ENCODE measurements around the gene HHIP.

Gene HHIP

DNA sequence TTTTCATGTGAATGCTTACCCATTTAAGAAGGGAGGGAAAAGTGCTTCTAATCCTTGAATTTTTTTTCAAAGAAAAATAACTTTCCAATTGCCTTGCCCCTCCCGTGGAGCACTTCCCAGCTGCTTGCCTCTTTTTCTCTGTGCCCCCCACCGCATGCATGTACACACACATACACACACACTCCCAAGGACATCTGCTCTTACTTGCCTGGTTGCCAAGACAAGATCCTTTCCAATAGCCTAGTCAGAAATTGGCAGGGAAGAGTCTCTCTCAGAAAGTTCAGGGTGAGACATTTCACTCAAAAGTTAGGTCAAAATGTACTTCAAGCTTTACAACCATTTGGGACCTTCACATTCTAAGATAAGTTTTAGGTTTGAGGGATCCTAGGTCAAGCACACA is 10.9 kb downstream of the HHIP start:
- DNase-seq (ENCODE audit: low read depth in 2 of 2), result no peak

DNA sequence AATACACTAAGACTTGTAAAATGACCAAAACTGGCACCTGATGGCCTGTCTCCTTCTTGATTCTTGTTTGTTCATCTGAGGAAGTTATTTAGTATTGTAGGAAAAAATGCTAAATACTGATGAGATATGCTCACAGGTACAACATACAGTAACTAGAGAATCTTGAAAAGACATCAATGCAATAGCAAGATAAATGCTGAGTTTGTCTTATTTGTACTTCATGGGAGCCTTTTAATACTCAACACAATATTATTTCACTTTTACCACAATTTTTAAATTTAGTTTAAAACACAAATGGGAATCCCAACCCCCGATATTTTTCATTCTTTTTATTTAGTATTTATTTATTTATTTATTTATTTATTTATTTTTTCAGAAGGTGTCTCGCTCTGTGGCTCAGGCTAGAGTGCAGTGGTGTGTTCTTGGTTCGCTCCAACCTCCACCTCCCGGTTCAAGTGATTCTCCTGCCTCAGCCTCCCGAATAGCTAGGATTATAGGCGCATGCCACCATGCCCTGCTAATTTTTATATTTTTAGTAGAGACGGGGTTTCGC is 12.1 kb downstream of the HHIP start:
- no peak for DNase-seq (ENCODE audit: low read depth in 2 of 2)

DNA sequence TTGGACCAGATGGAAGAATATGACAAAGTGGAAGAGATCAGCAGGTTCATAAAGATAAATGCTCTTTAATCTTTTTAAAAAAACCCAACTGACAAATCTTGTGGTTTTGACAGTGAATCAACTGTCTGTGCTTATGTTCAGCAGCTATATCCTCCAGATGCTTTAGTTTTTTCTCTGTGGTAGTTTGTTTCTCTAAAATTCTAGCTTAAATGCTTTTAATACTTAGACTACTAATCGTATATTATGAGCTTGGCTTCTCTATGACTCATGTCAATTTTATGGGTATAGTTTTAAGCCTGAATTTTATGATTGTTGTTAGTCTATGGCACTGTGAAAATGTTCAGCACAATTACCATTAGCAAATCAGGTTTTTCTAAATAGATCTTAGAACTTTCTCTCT is 12.9 kb downstream of the HHIP start:
- DNase-seq (ENCODE audit: low read depth in 2 of 2), result no peak

DNA sequence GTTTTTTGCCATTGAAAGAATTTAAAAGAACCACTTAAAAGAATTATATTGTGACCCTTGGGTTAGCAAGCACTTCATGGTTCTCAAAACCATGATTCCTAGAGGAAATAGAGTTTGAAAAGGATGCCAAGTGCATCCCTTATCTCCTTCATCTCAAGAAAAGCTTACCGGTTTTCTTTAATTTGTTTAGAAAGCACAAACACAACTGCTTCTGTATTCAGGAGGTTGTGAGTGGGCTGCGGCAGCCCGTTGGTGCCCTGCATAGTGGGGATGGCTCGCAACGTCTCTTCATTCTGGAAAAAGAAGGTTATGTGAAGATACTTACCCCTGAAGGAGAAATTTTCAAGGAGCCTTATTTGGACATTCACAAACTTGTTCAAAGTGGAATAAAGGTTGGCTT is 13.5 kb downstream of the HHIP start:
- DNase-seq (ENCODE audit: low read depth in 2 of 2), result no peak

DNA sequence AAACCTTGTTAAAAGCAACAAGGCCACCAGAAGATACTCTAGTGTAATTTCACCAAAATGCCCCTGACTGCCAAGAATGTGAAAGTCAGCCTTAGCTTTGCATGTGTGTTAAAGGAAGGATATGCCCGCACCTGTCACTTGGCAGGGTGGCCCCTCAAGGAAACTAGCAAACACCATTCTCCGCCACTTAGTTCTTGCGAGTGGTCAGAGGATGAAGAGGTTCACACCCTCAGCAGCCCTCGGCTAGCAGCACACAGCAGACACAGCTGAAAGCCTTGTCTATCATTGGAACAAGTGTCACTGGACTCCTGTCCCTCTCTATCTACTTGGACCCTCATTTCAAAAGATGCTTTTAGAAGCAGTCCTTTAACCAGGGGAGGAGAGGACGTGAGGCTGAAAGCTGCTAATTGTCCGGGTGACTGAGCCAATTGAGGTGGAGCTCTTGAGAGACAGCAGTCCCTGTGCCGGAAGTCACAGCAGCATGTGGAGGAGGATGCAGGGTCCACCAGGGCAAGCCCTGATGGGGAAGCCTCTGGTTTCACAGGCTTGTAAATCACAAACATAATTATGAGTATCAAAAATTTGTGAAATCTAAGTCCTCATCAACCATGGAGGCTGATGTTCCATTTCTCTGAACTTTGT is 18.0 kb downstream of the HHIP start:
- DNase-seq (ENCODE audit: low read depth in 2 of 2), result no peak

DNA sequence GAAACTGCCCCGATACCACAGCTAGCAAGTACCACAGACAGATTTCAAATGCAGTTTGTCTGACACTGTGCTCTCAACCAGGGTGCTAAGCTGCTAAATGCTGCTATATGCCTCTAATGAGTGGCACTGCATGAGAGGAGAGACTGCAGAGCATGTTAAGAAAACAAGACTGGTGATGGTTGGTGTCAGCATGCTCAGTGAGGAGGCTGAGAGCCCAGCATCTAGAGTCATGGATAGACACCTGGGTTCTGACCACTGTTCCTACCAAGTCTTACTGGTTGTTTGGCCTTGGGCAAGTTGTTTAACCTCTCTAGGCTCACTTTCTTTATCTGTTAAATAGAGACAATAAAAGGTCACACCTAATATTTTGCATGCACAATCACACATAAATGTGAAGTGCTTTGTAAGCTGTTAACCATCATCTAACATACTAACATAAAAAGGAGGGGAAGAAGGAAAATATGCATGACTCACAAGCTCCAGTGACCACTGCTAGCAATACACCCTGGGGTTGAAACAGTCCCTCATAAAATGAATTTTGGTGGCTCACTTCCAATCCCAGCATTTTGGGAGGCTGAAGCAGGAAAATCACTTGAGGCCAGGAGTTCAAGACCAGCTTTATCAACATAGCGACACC is 20.7 kb downstream of the HHIP start:
- no peak for DNase-seq (ENCODE audit: low read depth in 2 of 2)

DNA sequence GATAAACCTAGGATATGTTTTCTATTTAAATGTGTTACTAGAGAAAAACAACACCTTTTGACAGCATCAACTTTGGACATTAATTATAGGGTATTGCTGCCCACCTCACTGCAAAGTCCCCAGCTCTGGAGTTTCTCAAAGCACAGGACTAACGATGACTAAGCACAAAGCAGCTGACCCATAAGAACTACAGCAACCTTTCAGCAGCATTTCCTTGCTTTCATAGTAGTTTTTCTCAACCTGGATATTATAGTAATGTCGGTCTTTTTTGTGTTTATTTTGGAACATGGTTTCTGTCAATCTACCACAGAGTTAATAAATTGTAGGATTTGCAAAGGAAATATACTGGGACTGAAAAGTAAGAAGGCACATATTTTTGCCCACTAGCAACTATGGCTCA is 21.5 kb downstream of the HHIP start:
- no peak for DNase-seq (ENCODE audit: low read depth in 2 of 2)

DNA sequence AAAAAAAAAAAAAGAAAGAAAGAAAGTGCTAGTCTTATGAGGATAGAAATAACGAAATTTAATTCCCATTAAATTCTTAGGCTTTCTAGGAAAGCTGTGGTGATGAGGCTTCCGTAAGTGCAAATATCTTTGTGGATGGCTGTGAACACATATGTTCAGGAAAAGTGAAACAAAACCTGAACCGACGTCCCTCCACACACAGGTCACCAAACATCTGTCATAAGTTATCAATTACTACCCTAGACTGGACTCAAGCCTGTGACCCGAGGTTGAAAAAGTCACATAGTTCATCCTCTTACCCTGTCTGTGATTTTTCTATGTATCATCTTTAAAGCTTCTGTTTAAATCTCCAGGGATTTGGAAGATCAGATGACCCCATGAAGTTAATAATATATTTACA is 24.8 kb downstream of the HHIP start:
- no peak for DNase-seq (ENCODE audit: low read depth in 2 of 2)

DNA sequence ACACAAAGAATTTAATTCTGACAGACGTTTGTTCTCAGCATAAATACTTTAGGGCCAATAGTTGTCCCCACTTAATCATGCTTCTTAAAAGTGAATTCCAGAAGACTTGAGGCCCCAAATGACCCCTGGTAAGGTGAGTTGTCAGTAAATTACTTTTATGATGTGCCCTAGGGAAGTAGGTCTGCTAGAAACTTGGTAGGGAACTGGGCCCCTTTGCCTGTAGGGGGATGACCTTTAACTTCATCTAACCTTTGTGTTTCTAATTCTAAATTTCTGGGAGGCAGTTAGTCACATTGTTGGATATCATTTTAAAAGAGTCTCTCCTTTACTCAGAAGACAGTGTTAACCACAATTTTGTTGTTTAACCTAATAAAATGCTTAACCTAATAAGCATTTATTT is 28.8 kb downstream of the HHIP start:
- no peak for DNase-seq (ENCODE audit: low read depth in 2 of 2)

DNA sequence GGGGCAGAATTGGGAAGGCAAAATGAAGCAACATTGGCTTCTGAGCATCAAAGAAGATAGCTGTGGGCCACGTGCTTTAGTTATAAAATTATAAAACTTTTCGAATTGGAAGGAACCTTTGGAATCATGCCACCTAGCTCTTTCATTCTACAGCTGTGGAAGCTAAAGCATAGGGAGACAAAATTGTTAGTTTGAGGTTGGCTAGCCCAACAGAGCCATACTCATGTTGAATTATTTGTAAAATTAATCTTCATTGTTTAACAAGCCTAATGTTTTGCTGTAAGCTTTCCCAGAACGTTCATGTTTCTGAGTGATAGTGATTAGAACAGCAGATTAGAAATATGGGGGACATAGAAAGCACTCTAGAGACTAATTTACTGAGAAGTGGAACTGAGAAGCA is 35.9 kb downstream of the HHIP start:
- DNase-seq (ENCODE audit: low read depth in 2 of 2), result no peak

DNA sequence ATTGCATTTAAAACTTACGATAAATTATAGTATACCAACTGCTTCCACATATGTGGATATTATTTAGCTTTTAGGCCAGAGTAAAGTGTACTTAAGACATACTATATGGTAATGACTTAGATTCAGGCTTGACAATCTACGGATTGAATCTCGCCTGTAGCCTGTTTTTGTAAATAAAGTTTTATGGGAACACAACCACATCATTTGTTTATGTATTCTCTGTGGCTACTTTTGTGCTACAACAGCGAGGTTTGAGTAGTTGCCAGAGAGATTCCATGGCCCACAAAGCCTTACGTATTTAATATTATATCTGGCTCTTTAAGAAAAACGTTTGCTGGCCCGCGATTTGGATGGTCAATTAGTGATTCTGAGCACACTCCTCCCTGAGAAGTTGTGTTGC is 37.6 kb downstream of the HHIP start:
- no peak for DNase-seq (ENCODE audit: low read depth in 2 of 2)

DNA sequence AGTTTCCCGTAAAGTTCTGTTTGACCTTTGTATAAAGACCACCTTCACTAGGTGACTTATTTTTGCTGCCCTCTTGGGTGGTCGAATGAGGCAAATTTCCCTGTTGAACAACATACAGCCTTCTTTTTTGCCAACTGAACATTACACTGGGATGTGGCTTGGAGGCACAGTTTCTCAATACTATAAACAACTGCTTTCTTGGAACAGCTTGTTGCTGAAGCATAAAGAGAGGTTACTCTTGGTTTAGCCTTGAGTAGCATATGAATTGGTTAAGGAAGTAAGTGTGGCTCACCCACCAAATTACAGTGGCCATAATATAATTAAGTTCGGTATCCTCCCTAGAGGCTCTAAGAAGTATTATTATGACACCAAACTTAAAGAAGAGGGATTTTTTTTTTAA is 40.0 kb downstream of the HHIP start:
- no peak for DNase-seq (ENCODE audit: low read depth in 2 of 2)

DNA sequence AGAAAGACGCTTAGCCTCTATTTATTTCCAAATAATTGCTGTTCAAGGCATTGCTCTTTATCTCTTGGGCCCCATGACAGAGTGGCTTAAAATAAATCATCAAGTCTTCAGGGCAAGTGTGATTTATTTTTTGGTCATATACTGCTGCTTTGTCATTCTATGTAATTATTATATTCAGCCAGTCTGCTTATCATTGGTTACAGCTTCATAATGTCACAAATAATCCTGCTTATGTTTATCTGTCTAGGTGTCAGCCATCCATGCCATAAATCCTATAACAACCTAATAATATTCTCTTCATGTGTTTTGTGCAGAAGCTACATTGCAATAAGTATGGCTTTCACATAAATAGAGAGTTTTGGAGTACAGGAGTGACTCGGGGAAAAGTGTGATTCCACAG is 41.0 kb downstream of the HHIP start:
- DNase-seq (ENCODE audit: low read depth in 2 of 2), result no peak

DNA sequence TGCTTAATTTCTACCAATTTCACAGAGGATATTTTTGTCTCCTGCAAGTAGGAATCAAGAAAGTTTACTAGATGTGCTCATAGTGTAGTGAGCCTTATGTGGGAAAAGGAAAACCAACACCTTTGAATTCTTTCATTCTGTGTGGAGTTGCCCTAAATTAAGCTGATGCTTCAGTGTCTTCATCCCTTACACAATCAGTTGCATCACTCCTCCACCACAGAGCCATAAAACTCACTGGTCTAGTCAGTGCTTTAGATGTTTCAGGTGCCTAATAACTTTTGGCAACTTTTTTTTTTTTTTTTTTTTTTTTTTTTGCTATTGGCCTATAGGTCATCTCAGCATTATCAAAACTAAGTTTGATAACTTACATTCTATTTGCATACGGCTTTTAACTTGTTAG is 41.5 kb downstream of the HHIP start:
- no peak for DNase-seq (ENCODE audit: low read depth in 2 of 2)

DNA sequence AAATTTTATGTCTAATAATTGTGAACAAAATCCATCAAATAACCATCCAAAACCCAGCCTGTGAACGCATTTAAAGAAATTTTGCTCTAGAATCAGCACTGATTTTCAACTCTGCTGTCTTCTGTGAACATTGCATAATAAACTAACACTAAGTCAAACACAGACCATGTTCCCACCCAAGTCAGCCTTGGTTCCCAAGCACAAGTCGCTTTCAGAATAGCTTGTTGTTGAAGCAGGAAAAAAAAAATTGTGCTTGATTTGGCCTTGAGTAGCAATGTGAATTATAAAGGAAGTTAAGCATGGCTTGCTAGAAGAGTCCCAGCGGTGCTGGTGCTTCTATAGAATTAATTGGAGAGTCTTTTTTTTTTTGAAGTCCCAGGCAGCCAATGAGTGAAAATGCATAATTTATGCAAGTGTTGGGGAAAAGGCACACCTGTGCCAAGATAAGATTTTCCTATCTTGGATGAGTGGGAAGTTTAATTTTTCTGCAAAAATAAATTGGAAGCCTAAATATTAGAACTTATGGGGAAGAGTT is 42.1 kb downstream of the HHIP start:
- DNase-seq (ENCODE audit: low read depth in 2 of 2), result no peak

DNA sequence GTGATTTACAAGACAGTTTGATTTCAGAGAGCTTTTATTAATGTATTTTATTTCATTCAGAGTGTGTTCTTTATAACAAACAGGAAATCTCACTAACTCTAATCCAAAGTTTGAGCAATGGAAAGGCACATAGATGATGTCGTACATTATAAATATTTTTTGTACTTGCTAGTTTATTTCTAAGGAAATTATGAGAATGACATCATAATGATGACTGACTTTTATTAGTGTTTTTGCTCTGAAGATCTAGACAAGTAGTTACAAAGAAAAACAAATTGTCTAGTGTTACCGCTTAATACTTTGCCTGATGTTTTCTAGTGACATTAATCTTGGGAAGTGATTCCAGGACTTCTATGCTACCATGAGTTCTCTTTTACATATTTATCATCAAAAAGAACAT is 43.2 kb downstream of the HHIP start:
- no peak for DNase-seq (ENCODE audit: low read depth in 2 of 2)

DNA sequence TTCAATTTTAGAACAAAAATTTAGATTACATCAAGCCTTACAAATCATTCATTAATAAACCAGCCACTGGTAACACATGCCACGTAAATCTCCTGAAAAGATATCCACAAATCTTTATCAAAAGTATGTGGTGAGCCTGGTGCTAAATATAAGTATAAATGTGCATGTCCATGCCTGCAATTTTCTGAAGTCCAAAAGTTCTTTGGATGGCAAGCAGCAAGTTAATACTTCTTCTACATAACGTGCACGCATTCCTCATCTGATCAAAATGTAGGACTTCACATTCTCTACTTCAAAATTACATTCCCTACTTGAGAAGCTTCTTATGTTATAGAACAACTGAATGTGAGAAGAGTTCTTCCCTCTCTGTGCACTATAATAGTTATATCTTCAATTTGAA is 49.8 kb downstream of the HHIP start:
- no peak for DNase-seq (ENCODE audit: low read depth in 2 of 2)

DNA sequence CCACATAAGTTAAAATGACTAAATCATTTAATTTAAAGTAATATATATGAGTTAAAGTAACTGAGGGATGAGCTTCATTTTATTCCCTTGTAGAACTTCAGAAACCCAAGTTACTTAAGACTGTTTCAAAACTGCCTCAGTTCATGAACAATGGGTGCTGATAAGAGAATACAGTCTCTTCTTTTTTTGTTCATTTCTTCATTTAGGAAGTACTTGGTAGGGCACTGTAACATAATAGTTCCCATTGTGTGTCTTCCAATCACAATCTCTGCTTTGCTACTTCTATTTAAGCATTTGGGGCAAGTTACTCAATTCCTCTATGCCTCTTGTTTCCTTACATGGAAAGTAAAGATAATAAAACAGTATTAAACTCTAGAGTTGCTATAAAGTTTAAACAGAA is 50.4 kb downstream of the HHIP start:
- no peak for DNase-seq (ENCODE audit: low read depth in 2 of 2)

DNA sequence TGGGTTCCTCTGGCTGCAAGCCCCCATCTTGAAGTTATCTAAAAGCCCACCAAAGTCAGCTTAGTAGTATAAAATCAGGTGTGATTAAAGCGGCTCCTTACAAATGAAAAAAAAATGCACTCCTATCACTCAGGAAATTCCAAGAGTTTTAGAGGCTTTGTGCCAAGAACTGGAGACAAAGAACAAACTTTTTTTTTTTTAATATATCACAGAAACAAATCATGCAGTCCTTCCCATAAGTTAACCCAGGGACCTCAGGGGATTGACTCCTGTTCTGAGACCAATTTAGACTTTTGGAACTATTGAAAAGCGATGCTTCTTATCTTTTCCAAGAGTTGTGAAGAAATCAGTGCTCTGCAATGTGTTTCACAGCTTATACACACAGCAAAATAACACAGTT is 53.6 kb downstream of the HHIP start:
- no peak for DNase-seq (ENCODE audit: low read depth in 2 of 2)

DNA sequence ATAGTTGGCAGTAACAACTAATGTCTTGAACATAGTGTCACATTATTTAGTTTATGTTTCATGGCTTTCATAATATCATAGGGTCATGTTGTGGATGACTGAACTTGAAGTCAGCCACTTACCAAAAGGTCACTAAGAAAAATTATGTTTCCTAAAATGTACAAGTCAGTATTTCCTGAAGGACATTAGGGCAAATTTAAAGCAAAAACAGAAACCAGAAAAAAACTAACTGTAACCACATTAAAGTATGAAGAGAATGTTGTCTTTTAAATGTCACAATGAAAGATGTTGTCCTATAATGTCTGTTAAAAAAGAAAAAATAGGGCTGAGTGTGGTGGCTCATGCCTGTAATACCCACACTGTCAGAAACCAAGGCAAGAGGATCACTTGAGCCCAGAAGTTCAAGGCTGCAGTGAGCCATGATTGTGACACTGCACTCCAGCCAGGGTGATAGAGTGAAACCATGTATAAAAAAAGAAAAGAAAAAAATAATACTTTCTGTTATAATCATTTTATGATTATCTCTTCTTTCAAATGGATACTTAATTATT is 55.8 kb downstream of the HHIP start:
- DNase-seq (ENCODE audit: low read depth in 2 of 2), result no peak

DNA sequence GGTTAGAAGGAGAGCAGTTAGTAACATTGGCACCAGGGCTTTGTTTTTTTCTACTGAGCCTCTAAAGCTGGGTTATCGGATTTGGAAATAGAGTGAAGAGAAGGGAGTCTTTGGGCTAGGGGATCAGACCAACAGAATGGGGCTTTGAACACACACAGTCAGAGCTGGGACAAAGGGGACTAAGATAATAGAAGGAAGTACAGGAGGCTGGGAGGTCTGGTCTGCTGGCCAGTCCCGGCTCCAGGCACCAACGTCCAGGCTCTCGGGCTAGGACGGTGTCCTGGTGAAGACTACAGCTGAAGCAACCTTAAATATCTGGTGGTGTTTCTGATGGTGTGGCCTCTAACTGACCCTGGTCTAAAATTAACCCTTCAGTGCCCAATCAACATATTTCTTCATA is 57.5 kb downstream of the HHIP start:
- DNase-seq (ENCODE audit: low read depth in 2 of 2), result no peak

DNA sequence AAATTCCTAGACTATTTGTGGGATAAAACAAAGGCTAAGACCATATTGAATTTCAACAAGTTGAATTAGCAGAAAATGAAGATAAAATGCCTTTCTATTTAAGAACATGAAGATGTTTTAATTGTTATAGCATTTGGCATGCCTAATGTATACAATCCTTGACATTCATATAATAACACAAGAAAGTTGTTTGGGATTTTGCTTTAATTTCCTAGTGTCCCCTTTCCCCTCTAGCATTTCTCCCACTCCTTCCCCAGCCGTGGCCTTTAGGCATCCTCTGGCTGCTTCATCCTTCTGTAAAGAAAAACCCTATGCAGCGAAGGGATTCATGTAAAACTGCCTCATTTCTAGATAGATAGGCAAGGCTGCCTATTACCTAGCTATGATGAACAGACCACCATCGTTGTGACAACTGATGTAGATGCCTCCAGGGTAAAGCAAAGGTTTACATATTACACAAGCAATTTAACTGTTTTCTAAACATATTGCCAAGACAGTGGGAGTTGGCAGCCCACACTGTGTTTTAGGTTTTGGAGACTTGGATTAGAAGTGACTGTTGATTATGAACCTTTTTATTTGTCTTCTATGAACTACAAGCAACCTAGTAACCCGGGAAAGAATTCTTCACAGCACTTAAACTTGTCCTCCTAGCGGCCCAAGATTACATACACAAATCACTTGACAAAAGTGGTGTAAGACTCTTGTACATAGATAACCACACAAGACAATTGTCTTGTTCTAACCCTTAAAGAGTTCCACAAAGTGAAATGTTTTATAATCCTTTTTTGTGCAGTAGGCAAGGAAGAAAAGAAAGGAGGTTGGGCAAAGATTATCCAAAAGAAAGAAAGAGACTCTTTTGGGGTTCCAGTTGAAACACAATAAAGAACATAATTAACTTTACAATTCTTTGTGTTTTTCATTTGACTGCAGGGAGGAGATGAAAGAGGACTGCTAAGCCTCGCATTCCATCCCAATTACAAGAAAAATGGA is 59.9 kb downstream of the HHIP start:
- DNase-seq (ENCODE audit: low read depth in 2 of 2), result no peak

All from activated CD8-positive, alpha-beta memory T cell treated with anti-CD3 and anti-CD28 coated beads for 4 hours (primary cell).